Measurements from ENCODE around the gene PPP4C. TPM values are rescaled to one million over a fixed set of nuclear protein-coding genes. Genes with fewer than 3 reads are reported as not detected.

PPP4C gene
- total RNA-seq, 1 experiment from 2014 or later, result 116 TPM

- no peaks in the 10 kb centered on the region for H3F3A ChIP-seq (ENCODE audit: low read length, unreplicated experiment)
- no peak within 1 kb of the TSS for H3K27ac ChIP-seq (ENCODE audit: low read length)
- POLR2A ChIA-PET (ENCODE audit: unreplicated experiment), result no interaction called here
- CTCF ChIA-PET, result no interaction called here
- H4K20me1 ChIP-seq (ENCODE audit: low read length), result no peaks in the 10 kb centered on the region
- H3K27me3 ChIP-seq (ENCODE audit: low read length), result no peaks in the 10 kb centered on the region
- peak; percentile 78 for DNase-seq
- peak within 1 kb of the TSS; percentile 71; the same call in 1 of the 2 replicates for H2AFZ ChIP-seq (ENCODE audit: low read length)
- H3K9ac ChIP-seq (ENCODE audit: low read length), result no peak within 1 kb of the TSS
- intact Hi-C loops (cut with micrococcal nuclease), result no loop called here
- peaks cover 11% of the 10 kb centered on the region for H3K4me1 ChIP-seq (ENCODE audit: insufficient read depth, low read length)
- peak within 1 kb of the TSS; percentile 40 for H3K4me3 ChIP-seq (ENCODE audit: low read length)
- no peaks in the 10 kb centered on the region; the same call in 1 of the 2 replicates for H3K36me3 ChIP-seq (ENCODE audit: low read depth, low read length)
- H3K4me2 ChIP-seq (ENCODE audit: low read length), result peak within 1 kb of the TSS; percentile 68
- peak; percentile 60 for ATAC-seq
- peaks cover 5% of the 10 kb centered on the region; the same call in 1 of the 2 replicates for H3K9me3 ChIP-seq (ENCODE audit: low read length)
- BruUV-seq (replicated peaks), result TSS peak; percentile 78
- TF ChIP-seq EZH2 (IDR thresholded peaks at IDR 0.05; ENCODE audit: low read length, unreplicated experiment), result no peak
- no peak for TF ChIP-seq CTCF (conservative IDR thresholded peaks at IDR 0.05; ENCODE audit: low read depth, low read length)
- TF ChIP-seq EZH2phosphoT487 (IDR thresholded peaks at IDR 0.05; ENCODE audit: borderline replicate concordance, low read length), result no peak
- H3K79me2 ChIP-seq (ENCODE audit: low read length), result no peaks in the 10 kb centered on the region
- no peaks in the 10 kb centered on the region for H3K9me2 ChIP-seq (replicated peaks; ENCODE audit: low read length)
Observed at GRCh38 chr16:30096105-30096861, 20.5 kb downstream of the PPP4C start, which contains the start of gene YPEL3. Gene YPEL3, minus strand, starts transcription at chr16:30096213. Its CDS starts 731 bp downstream, at chr16:30095482.

- no peaks in the 10 kb centered on the region; the same call in 1 of the 2 replicates for H3K36me3 ChIP-seq (ENCODE audit: low read depth, low read length)
- no peak for ATAC-seq
- no TSS peak for BruUV-seq (replicated peaks)
- no peak overlapping the region for H3K27ac ChIP-seq (ENCODE audit: low read length)
- TF ChIP-seq CTCF (conservative IDR thresholded peaks at IDR 0.05; ENCODE audit: low read depth, low read length) (no peak), EZH2 (IDR thresholded peaks at IDR 0.05; ENCODE audit: low read length, unreplicated experiment) (no peak), EZH2phosphoT487 (IDR thresholded peaks at IDR 0.05; ENCODE audit: borderline replicate concordance, low read length) (no peak)
- H3F3A ChIP-seq (ENCODE audit: low read length, unreplicated experiment), result no peaks in the 10 kb centered on the region
- H3K4me3 ChIP-seq (ENCODE audit: low read length), result no peak overlapping the region
- no peak overlapping the region for H3K9ac ChIP-seq (ENCODE audit: low read length)
- DNase-seq, result no peak
- H3K27me3 ChIP-seq (ENCODE audit: low read length), result no peaks in the 10 kb centered on the region
- H3K79me2 ChIP-seq (ENCODE audit: low read length), result no peaks in the 10 kb centered on the region
- CTCF ChIA-PET, result no interaction called here
- POLR2A ChIA-PET (ENCODE audit: unreplicated experiment), result no interaction called here
- H4K20me1 ChIP-seq (ENCODE audit: low read length), result no peaks in the 10 kb centered on the region
- no peaks in the 10 kb centered on the region for H3K9me2 ChIP-seq (replicated peaks; ENCODE audit: low read length)
- peaks cover 8% of the 10 kb centered on the region; the same call in 1 of the 2 replicates for H3K4me1 ChIP-seq (ENCODE audit: insufficient read depth, low read length)
- intact Hi-C loops (cut with micrococcal nuclease), result no loop called here
- H3K9me3 ChIP-seq (ENCODE audit: low read length), result peaks cover 5% of the 10 kb centered on the region; the same call in 1 of the 2 replicates
- H3K4me2 ChIP-seq (ENCODE audit: low read length), result no peak overlapping the region
- 0 out of 2 replicates have a peak overlapping the region, but pooled peaks have one; percentile 71 for H2AFZ ChIP-seq (ENCODE audit: low read length)
Observed at GRCh38 chr16:30096862-30097563, 21.2 kb downstream of the PPP4C start.
